OCI-LY3 (cell line): ENCODE measurements around the gene RNU4-1.

ENCODE experiments used
- H2AFZ ChIP-seq: fragments of 200-600, 300-600 bp; shearing (Covaris generic); 2 replicates; pipeline ENCODE4 v1.6.0; 2014; ENCODE audit warnings: antibody characterized with exemption, low read depth, low read length
- H3K27ac ChIP-seq: fragments of 200-600, 300-600 bp; sonication (generic); 2 replicates; pipeline ENCODE4 v1.5.1; 2014; ENCODE audit warnings: mild to moderate bottlenecking, low read length, moderate library complexity, mixed read lengths
- H3K27me3 ChIP-seq: fragments of 200-600, 300-600 bp; sonication (generic); 2 replicates; pipeline ENCODE4 v1.6.1; 2014; ENCODE audit warnings: low read depth, low read length, mixed read lengths
- H3K36me3 ChIP-seq: fragments of 200-600, 300-600 bp; sonication (generic); replicated peaks from 2 replicates; pipeline ENCODE3; 2014; ENCODE audit warnings: low read depth, low read length, mixed read lengths
- H3K4me1 ChIP-seq: fragments of 300-600, 200-600 bp; sonication (generic); 2 replicates; pipeline ENCODE4 v1.6.1; 2014; ENCODE audit warnings: low read length, mixed read lengths
- H3K4me2 ChIP-seq: fragments of 200-600, 300-600 bp; sonication (generic); 2 replicates; pipeline ENCODE4 v1.6.1; 2014; ENCODE audit warnings: low read length, mixed read lengths
- H3K4me3 ChIP-seq: fragments of 300-600, 200-600 bp; sonication (generic); 2 replicates; pipeline ENCODE4 v1.5.1; 2014; ENCODE audit warnings: antibody characterized with exemption, mild to moderate bottlenecking, low read length, moderate library complexity
- H3K79me2 ChIP-seq: fragments of 300-600, 200-600 bp; shearing (Covaris generic); 2 replicates; pipeline ENCODE4 v1.6.1; 2014; ENCODE audit warnings: mild to moderate bottlenecking, low read length, mixed read lengths
- H3K9ac ChIP-seq: fragments of 300-600, 200-600 bp; shearing (Covaris generic); 2 replicates; pipeline ENCODE4 v1.6.0; 2014; ENCODE audit warnings: mild to moderate bottlenecking, low read length, moderate library complexity
- H3K9me3 ChIP-seq: fragments of 200-600, 300-600 bp; shearing (Covaris generic); 2 replicates; pipeline ENCODE4 v1.6.1; 2014; ENCODE audit warnings: low read length, mixed read lengths; ENCODE audit not compliant: insufficient read depth
- H4K20me1 ChIP-seq: fragments of 200-600, 300-600 bp; sonication (generic); 2 replicates; pipeline ENCODE4 v1.6.1; 2016; ENCODE audit warnings: low read length, mixed read lengths; ENCODE audit not compliant: insufficient read depth
- EZH2phosphoT487 ChIP-seq: fragments of 200-600 bp; shearing (Covaris generic); IDR thresholded peaks from 2 replicates; pipeline ENCODE4 v1.6.1; 2018; ENCODE audit warnings: antibody characterized with exemption, mixed run types, low read depth
- TF ChIP-seq, protein P1 (sequence below): fragments of 200-600, 300-600 bp; sonication (generic); IDR thresholded peaks from 2 replicates; pipeline ENCODE4 v1.5.1; 2014; ENCODE audit warnings: antibody characterized with exemption, low read length, low read depth

RNU4-1 gene

GRCh38 chr12:120276734-120277133, 16.3 kb downstream of the RNU4-1 start:
- H2AFZ ChIP-seq: no peak overlapping the region
- H3K9me3 ChIP-seq: 0 out of 2 replicates have a peak, but pooled peaks cover 3% of the 10 kb centered on the region
- TF ChIP-seq, protein P1, sequence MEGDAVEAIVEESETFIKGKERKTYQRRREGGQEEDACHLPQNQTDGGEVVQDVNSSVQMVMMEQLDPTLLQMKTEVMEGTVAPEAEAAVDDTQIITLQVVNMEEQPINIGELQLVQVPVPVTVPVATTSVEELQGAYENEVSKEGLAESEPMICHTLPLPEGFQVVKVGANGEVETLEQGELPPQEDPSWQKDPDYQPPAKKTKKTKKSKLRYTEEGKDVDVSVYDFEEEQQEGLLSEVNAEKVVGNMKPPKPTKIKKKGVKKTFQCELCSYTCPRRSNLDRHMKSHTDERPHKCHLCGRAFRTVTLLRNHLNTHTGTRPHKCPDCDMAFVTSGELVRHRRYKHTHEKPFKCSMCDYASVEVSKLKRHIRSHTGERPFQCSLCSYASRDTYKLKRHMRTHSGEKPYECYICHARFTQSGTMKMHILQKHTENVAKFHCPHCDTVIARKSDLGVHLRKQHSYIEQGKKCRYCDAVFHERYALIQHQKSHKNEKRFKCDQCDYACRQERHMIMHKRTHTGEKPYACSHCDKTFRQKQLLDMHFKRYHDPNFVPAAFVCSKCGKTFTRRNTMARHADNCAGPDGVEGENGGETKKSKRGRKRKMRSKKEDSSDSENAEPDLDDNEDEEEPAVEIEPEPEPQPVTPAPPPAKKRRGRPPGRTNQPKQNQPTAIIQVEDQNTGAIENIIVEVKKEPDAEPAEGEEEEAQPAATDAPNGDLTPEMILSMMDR: no peak
- TF ChIP-seq EZH2phosphoT487: no peak
- no peaks in the 10 kb centered on the region for H4K20me1 ChIP-seq
- no peaks in the 10 kb centered on the region for H3K4me1 ChIP-seq
- H3K79me2 ChIP-seq: no peaks in the 10 kb centered on the region
- H3K27ac ChIP-seq: no peak overlapping the region
- H3K4me3 ChIP-seq: no peak overlapping the region
- H3K9ac ChIP-seq: no peak overlapping the region
- H3K4me2 ChIP-seq: no peak overlapping the region
- no peaks in the 10 kb centered on the region for H3K36me3 ChIP-seq
- 0 out of 2 replicates have a peak, but pooled peaks cover 3% of the 10 kb centered on the region for H3K27me3 ChIP-seq

- Histone ChIP-seq H3K4me2 (no peak overlapping the region), H3K27ac (no peak overlapping the region), H4K20me1 (no peaks in the 10 kb centered on the region), H3K9ac (no peak overlapping the region), H3K9me3 (no peaks in the 10 kb centered on the region), H3K4me3 (no peak overlapping the region), H3K4me1 (peaks cover 13% of the 10 kb centered on the region; the same call in 1 of the 2 replicates), H2AFZ (no peak overlapping the region), H3K36me3 (no peaks in the 10 kb centered on the region), H3K79me2 (no peaks in the 10 kb centered on the region), H3K27me3 (peaks cover 24% of the 10 kb centered on the region)
- TF ChIP-seq, protein P1: no peak
- no peak for TF ChIP-seq EZH2phosphoT487
Observed at GRCh38 chr12:120267736-120268135, 25.3 kb downstream of the RNU4-1 start.

DNA sequence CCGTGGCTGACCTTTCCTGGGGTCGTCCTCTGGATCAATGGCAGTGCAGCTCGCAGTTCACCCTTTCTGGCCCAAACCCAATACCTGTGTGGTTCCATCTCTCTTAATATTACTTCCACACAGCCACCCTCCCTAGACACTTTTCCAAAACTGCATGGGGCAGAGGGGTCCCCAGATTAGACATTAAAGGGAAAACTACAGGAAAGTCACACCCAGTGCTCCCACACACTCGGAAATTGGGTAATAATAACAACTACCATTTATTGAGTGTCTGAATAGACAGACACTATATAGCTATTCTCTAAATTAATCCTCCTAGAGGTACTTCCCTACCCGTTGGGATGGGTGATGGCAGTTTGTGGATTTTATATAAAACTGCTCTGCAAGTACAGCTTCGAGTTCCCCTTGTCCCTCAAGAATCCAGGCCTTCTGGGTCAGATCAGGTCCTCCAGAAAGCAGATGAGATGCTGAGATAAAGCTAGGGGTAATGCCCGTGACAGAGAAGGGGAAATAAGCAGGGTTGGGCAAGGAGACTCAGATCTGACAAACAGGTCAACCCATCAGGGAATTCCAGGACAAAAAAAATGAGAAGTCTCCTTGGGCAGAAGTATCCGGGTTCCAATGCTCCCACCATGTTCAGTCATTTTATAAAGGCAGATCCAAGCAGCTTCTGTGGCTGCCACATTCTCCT, 26.7 kb downstream of the RNU4-1 start:
- H3K27ac ChIP-seq: no peak overlapping the region
- no peaks in the 10 kb centered on the region for H4K20me1 ChIP-seq
- H3K4me2 ChIP-seq: peak overlapping the region; percentile 85
- H3K27me3 ChIP-seq: peaks cover 27% of the 10 kb centered on the region
- H2AFZ ChIP-seq: peak overlapping the region; percentile 90; the same call in 1 of the 2 replicates
- H3K79me2 ChIP-seq: no peaks in the 10 kb centered on the region
- TF ChIP-seq, protein P1: no peak
- no peak for TF ChIP-seq EZH2phosphoT487
- H3K4me1 ChIP-seq: peaks cover 15% of the 10 kb centered on the region; the same call in 1 of the 2 replicates
- no peaks in the 10 kb centered on the region for H3K9me3 ChIP-seq
- H3K36me3 ChIP-seq: no peaks in the 10 kb centered on the region
- H3K9ac ChIP-seq: no peak overlapping the region
- peak overlapping the region; percentile 74 for H3K4me3 ChIP-seq

DNA sequence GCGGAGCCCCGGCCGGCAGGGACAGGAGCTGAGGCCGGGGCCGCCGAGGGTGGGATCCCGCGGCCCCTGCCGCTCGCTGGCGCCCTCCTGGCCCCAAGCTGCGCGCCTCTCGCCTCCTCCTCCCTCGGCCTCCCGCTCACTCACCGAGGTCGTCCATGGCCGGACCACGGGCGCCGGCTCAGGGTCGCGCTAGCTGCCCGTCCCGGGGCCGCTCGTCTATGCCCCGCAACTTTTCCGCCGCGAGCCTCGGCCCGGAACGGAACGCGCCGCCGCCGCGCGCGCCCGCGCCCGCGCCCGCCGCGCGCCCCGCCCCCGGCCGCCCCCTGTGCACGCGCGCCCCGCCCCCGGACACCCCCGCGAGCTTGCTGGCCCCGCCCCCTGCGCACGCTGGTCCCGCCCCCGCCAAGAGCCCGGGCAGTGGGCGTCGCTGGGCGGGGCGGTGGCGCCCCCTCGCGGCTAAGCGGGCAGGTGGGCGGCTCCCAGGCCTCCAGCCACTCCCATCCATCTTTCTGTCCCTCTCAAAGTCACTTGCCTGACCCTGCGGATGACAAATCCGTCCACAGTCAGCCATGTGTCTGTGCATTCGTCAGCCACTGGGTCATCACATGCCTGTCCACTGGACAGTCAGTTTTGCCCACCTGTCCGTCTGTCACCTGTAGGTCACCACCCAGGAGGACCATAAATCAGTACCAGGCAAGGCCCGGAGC, 27.4 kb downstream of the RNU4-1 start, which contains the start of gene PXN:
PXN (minus strand) TSS at position 258 of the 707 bp plus-strand sequence; CDS start at position 157, 101 bp downstream.
- Histone ChIP-seq H3K79me2 (no peaks in the 10 kb centered on the region), H3K4me2 (peak within 1 kb of the TSS; percentile 96), H3K36me3 (no peaks in the 10 kb centered on the region), H4K20me1 (no peaks in the 10 kb centered on the region), H3K27ac (no peak within 1 kb of the TSS), H3K9me3 (no peaks in the 10 kb centered on the region), H3K9ac (peak within 1 kb of the TSS; percentile 87), H3K4me1 (peaks cover 15% of the 10 kb centered on the region; the same call in 1 of the 2 replicates), H3K27me3 (peaks cover 27% of the 10 kb centered on the region), H3K4me3 (peak within 1 kb of the TSS; percentile 96), H2AFZ (peak within 1 kb of the TSS; percentile 90)
- TF ChIP-seq, protein P1: peak; percentile 75
- no peak for TF ChIP-seq EZH2phosphoT487
